DMS114 treated with DMSO at 0.1 percent for 48 hours (cell line): ENCODE data around the gene AGER.
"Not testable (repeated sequence)": the region's sequence is repeated elsewhere in the genome, so short reads cannot be mapped to it uniquely, and the experiment has no call there.

Experiments
- DNase-seq: peaks from one replicate; lab custom pipeline; 2025; ENCODE audit not compliant: unreplicated experiment; lab: John Stamatoyannopoulos, UW

The AGER gene

GRCh38 chr6:32184084-32184640 lies at the start of gene AGER:
TSS of gene AGER (minus strand) at chr6:32184253. CDS start at chr6:32184222, 31 bp downstream.
- DNase-seq, result no peak

DNA sequence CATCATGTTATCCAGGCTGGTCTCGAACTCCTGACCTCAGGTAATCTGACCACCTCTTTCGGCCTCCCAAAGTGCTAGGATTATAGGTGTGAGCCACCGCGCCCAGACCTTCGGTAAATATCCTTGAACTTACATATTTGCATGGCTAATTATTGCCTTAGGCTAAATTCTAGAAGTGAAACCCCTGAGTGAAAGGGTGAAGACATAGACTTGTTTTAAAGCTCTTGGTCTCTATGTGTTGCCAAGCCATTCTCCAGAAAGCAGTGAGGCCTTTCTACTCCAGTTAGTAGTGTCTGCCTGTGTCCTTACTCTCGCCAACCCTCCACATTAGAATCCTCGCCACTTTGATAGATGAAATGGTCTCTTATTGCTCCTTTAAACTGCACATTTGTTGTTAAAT lies 42.4 kb upstream of the AGER start:
- no peak for DNase-seq

- DNase-seq, result no peak
Measured at GRCh38 chr6:32224696-32225095, 40.6 kb upstream of the AGER start.

GRCh38 chr6:32223258-32224235 lies 39.5 kb upstream of the AGER start, which contains the start of gene NOTCH4:
TSS of gene NOTCH4 (minus strand) at chr6:32224067. CDS start at chr6:32223928, 139 bp downstream.
- DNase-seq, result no peak

GRCh38 chr6:32222333-32223230 lies 38.5 kb upstream of the AGER start:
- no peak for DNase-seq

- DNase-seq, result no peak
Measured at GRCh38 chr6:32220021-32220420, 36.0 kb upstream of the AGER start.

DNA sequence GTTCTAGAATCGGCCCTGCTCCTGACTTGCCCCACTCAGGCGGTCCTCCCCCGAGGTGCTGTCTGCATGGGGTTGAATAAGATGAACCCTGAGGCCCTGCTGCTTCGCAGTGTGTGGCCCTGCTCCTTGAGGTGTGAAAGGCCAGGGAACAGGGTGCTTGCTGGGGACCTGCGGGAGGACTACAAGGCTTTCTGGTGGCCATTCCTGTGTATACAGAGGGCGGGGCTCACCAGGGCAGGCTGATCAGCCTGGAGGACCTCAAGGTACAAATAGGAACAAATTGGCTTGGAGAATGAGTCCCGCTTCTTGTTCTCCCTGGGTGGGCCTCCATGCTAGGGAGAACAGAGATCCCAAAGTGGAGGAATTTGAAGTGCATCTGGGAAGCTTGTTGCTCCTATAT lies 34.1 kb upstream of the AGER start:
- no peak for DNase-seq

GRCh38 chr6:32216998-32217397 lies 32.9 kb upstream of the AGER start:
- DNase-seq, result no peak

DNA sequence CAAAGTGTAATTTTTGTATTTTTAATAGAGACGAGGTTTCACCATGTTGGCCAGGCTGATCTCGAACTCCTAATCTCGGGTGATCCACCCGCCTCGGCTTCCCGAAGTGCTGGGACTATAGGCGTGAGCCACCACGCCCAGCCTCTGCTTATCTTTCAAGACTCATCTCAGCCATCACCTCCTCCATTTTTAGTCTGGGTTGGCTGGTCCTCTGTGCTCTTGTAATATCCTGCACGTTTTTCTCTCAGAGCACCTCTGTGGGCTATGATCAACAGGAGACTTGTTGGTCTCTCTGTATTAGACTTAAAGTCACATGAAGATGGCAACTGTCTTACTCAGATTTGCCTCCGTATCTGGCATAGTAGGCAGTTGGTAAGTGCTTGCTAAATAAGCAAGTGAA lies 32.2 kb upstream of the AGER start:
- no peak for DNase-seq

DNA sequence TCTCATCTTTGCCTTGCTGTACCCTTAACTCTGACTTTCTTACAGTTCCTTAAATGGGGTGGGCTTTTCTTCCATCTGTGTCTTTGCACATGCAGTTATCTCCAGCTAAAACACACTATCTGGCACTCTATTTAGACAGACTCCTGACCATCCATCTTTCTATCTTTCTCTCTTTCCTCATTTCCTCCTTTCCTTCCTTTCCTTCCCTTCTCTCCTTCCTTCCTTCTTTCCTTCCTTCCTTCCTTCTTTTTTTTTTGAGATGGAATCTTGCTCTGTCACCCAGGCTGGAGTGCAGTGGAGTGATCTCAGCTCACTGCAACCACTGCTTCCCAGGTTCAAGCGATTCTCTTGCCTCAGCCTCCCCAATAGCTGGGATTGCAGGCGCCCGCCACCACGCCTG lies 31.6 kb upstream of the AGER start:
- DNase-seq, result no peak

GRCh38 chr6:32214126-32214525 lies 30.1 kb upstream of the AGER start:
- DNase-seq, result no peak

DNA sequence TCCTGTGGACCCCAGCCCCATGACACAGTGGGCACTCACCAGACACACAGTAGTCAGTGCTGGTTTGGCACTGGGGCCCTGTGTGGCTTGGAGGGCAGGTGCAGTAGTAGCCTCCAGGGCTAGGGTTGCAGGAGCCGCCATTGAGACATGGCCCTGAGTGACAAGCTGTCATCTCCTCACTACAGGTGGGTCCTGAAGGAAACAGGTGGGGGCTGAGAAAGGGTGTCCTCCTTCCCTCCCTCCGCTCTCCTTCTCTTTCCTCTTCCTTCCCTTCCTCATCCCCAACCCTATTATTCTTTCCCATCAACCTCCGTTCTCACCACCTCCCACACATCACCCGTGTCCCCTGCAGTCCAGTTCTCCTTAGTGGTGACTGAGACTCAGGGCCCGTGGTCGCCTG lies 29.6 kb upstream of the AGER start:
- DNase-seq, result no peak

DNA sequence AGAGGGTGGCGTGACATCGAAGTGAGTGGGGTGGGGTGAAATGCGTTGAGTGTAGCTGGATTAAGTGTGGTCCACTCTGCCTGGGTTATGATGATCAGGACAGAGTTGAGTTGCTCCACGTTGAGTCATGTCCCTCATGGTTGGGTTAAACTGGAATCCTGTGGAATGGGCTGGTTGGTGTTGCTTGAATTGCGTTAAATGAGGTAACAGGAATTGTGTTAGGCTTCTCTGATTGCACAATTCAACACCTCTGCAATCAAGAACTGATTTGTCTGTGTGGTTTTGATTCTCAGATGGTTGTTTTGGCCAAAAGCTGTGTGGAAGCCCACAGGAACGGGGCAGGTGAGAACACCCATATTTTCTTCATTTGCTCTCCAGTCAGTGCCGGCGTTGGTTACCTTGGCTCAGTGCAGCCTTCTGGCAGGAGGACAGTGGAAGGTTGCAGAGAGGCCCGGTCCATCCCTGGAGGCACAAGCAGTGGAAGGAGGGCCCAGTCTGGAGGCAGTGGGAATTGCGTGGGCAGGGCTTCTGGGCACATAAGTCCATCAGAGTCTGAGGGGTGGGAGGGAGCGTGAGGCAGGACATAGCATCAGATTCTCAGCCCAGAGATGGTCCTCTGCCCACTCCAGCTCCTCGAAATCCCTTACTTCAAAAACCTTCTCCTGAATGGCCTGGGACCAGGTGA lies 28.2 kb upstream of the AGER start:
- DNase-seq, result no peak

GRCh38 chr6:32211432-32211831 lies 27.4 kb upstream of the AGER start:
- not testable (repeated sequence) for DNase-seq

DNA sequence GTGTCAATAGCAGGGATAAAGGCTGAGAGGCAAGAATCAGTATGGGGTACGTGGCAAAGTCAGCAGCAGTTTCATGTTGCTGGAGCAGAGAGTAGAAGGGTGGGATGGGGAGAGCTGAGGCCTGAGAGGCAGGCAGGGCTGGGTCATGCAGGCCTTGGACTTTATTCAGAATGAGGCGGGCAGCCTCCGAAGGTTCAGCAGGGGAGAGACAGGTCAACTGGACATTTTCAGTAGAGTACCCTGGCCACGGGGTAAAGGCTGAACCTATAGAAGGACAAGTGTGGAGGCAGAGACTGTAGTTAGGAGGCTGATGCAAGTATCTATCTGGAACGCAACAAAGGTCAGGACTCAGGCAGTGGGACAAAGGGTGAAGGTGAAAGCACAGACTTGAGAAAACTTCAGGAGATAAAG lies 26.1 kb upstream of the AGER start:
- no peak for DNase-seq

GRCh38 chr6:32208996-32209395 lies 24.9 kb upstream of the AGER start:
- DNase-seq, result no peak

GRCh38 chr6:32204268-32204715 lies 20.2 kb upstream of the AGER start:
- no peak for DNase-seq

- no peak for DNase-seq
Measured at GRCh38 chr6:32203426-32204267, 19.6 kb upstream of the AGER start.

- no peak for DNase-seq
Measured at GRCh38 chr6:32202186-32202585, 18.1 kb upstream of the AGER start.
